DOHH2 (cell line): ENCODE measurements around the gene MCCC2.

Experiments used
- H3F3A ChIP-seq: fragments of 200-600 bp; sonication (generic), shearing (Covaris generic); 2 replicates; pipeline ENCODE4 v1.6.0; 2016; ENCODE audit warnings: antibody characterized with exemption, mild to moderate bottlenecking; ENCODE audit not compliant: control insufficient read depth, insufficient read depth
- H3K27ac ChIP-seq: fragments of 200-600 bp; sonication (generic); 2 replicates; pipeline ENCODE4 v1.5.1; 2014; ENCODE audit warnings: low read depth, mild to moderate bottlenecking, low read length, moderate library complexity
- H3K27me3 ChIP-seq: fragments of 200-600 bp; sonication (generic); 2 replicates; pipeline ENCODE4 v1.6.1; 2014; ENCODE audit warnings: mild to moderate bottlenecking, low read length, mixed read lengths; ENCODE audit not compliant: control insufficient read depth
- H3K36me3 ChIP-seq: fragments of 200-600 bp; sonication (generic); 2 replicates; pipeline ENCODE4 v1.6.1; 2014; ENCODE audit warnings: mild to moderate bottlenecking, low read length, moderate library complexity, mixed read lengths; ENCODE audit not compliant: control insufficient read depth
- H3K4me1 ChIP-seq: fragments of 200-600 bp; sonication (generic); 2 replicates; pipeline ENCODE4 v1.6.1; 2014; ENCODE audit warnings: mild to moderate bottlenecking, low read length, mixed read lengths; ENCODE audit not compliant: control insufficient read depth
- H3K4me2 ChIP-seq: fragments of 200-600 bp; sonication (generic); 2 replicates; pipeline ENCODE4 v1.6.0; 2014; ENCODE audit warnings: mild to moderate bottlenecking, low read length, moderate library complexity
- H3K4me3 ChIP-seq: fragments of 200-600 bp; sonication (generic); 2 replicates; pipeline ENCODE4 v1.5.1; 2014; ENCODE audit warnings: mild to moderate bottlenecking, low read length, mixed read lengths
- H3K79me2 ChIP-seq: fragments of 200-600 bp; sonication (generic); 2 replicates; pipeline ENCODE4 v1.6.1; 2014; ENCODE audit warnings: mild to moderate bottlenecking, low read length, mixed read lengths; ENCODE audit not compliant: control insufficient read depth
- H3K9me2 ChIP-seq: fragments of 200-600 bp; sonication (generic); replicated peaks from 2 replicates; pipeline ENCODE4 v1.6.1; 2014; ENCODE audit warnings: mild to moderate bottlenecking, low read length, mixed read lengths; ENCODE audit not compliant: control insufficient read depth
- H3K9me3 ChIP-seq: fragments of 200-600 bp; sonication (generic); 2 replicates; pipeline ENCODE4 v1.6.1; 2014; ENCODE audit warnings: antibody characterized with exemption, low read length, mixed read lengths; ENCODE audit not compliant: control insufficient read depth, insufficient read depth
- H4K20me1 ChIP-seq: fragments of 200-600 bp; sonication (generic); 2 replicates; pipeline ENCODE4 v1.6.0; 2014; ENCODE audit warnings: low read depth, mild to moderate bottlenecking, antibody characterized with exemption, low read length, moderate library complexity; ENCODE audit not compliant: control insufficient read depth, insufficient read depth
- EZH2phosphoT487 ChIP-seq: fragments of 200-600 bp; sonication (generic); IDR thresholded peaks from 2 replicates; pipeline ENCODE4 v1.6.1; 2017; ENCODE audit warnings: borderline replicate concordance, mild to moderate bottlenecking, antibody characterized with exemption, low read length, moderate library complexity, mixed read lengths
- TF ChIP-seq, protein P1 (sequence below): fragments of 200-600 bp; sonication (generic); IDR thresholded peaks from one replicate; pipeline ENCODE4 v1.5.1; 2014; ENCODE audit warnings: antibody characterized with exemption, mild to moderate bottlenecking, low read depth, low read length; ENCODE audit not compliant: poor library complexity, severe bottlenecking

The MCCC2 gene

DNA sequence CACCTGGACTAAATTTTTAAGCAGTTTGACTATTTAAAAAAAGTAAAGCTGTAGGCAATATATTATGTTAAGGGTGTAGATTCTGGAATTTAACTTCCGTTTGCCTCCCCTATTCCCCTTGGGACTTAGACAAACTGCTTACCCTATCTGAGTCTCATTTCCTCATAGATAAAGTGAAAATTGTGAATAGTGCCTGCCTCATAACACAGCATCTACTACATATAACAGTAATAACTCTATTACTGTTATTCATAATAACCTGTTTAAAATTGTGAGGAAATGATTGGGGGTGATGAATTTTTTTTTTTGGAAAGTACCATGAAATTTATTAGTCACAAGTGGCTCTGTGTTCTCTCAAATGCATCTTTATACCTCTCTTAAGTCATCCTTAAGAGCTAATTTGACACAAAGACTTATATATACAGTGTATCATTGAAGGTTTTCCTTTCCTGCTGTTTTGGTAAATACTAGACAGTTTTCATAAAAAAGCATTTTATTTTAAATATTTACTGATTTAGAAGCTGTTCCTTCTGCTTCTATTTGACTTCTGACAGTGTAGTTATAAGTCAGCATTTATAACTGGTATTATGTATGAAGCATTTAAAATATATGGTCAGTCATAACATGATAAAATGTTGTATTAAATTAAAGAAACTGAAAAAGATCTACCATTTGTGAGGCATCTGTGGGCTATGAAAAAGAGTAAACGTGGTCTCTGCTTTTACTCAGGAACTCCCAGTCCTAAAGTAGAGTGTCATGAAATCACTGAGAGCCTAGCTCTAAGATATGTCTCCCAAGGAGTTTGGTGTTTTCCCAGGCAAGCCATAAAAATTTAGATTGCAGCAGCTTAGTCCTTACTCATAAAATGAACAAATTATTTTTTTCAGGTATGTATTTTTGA is 46.4 kb downstream of the MCCC2 start:
- H3K36me3 ChIP-seq = peaks cover 38% of the 10 kb centered on the region
- H3K4me1 ChIP-seq = no peaks in the 10 kb centered on the region
- no peak overlapping the region for H3K4me3 ChIP-seq
- H3F3A ChIP-seq = no peaks in the 10 kb centered on the region
- no peaks in the 10 kb centered on the region for H3K27me3 ChIP-seq
- H3K4me2 ChIP-seq = no peak overlapping the region
- no peak overlapping the region for H3K27ac ChIP-seq
- no peaks in the 10 kb centered on the region for H3K79me2 ChIP-seq
- no peaks in the 10 kb centered on the region for H4K20me1 ChIP-seq
- TF ChIP-seq, protein P1, sequence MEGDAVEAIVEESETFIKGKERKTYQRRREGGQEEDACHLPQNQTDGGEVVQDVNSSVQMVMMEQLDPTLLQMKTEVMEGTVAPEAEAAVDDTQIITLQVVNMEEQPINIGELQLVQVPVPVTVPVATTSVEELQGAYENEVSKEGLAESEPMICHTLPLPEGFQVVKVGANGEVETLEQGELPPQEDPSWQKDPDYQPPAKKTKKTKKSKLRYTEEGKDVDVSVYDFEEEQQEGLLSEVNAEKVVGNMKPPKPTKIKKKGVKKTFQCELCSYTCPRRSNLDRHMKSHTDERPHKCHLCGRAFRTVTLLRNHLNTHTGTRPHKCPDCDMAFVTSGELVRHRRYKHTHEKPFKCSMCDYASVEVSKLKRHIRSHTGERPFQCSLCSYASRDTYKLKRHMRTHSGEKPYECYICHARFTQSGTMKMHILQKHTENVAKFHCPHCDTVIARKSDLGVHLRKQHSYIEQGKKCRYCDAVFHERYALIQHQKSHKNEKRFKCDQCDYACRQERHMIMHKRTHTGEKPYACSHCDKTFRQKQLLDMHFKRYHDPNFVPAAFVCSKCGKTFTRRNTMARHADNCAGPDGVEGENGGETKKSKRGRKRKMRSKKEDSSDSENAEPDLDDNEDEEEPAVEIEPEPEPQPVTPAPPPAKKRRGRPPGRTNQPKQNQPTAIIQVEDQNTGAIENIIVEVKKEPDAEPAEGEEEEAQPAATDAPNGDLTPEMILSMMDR = no peak
- no peak for TF ChIP-seq EZH2phosphoT487
- H3K9me3 ChIP-seq = no peaks in the 10 kb centered on the region
- H3K9me2 ChIP-seq = no peaks in the 10 kb centered on the region

DNA sequence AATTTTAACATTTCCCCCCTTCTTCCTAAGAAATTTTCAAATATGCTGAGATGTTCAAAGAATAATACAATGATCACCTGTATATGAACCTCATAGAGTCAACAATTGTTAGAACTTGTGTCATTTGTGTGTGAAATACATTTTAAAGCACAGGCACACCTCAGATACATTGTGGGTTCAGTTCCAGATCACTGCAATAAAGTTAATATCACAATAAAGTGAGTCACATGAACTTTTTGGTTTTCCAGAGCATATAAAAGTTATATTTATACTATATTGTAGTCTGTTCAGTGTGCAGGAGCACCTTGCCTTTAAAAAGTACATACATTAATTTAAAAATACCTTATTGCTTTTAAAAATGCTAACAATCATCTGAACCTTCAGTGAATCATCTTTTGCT is 50.0 kb downstream of the MCCC2 start:
- no peaks in the 10 kb centered on the region for H3K79me2 ChIP-seq
- H3K4me3 ChIP-seq = no peak overlapping the region
- no peak overlapping the region for H3K27ac ChIP-seq
- H3K4me2 ChIP-seq = no peak overlapping the region
- no peaks in the 10 kb centered on the region for H3K4me1 ChIP-seq
- no peaks in the 10 kb centered on the region for H3K9me2 ChIP-seq
- H4K20me1 ChIP-seq = no peaks in the 10 kb centered on the region
- no peaks in the 10 kb centered on the region for H3K9me3 ChIP-seq
- TF ChIP-seq, protein P1 = no peak
- no peak for TF ChIP-seq EZH2phosphoT487
- H3K36me3 ChIP-seq = peaks cover 51% of the 10 kb centered on the region
- no peaks in the 10 kb centered on the region for H3K27me3 ChIP-seq
- H3F3A ChIP-seq = no peaks in the 10 kb centered on the region

DNA sequence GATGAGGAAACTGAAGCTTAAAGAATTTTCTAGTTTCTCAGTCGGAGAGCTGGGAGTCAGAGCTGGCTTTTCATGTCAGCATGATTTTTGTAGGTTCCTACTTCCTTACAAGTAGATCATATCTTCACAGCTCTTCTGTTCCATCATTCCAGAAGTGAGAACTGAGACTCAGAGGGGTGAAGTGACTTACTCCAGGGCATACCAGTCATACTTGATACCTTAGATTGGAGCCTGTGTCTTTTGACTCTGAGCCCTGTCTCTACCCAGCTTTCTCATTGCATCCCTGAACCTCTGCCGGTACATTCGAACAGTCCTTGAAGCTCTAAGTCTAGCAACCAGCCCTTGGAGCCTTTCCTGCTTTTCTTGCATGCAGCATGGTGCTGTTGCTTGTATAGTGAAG is 53.3 kb downstream of the MCCC2 start:
- TF ChIP-seq EZH2phosphoT487 = no peak
- TF ChIP-seq, protein P1 = no peak
- Histone ChIP-seq H3K9me3 (no peaks in the 10 kb centered on the region), H3K36me3 (peaks cover 31% of the 10 kb centered on the region), H3K4me3 (no peak overlapping the region), H3K27me3 (no peaks in the 10 kb centered on the region), H3K79me2 (no peaks in the 10 kb centered on the region), H3K4me1 (no peaks in the 10 kb centered on the region), H4K20me1 (no peaks in the 10 kb centered on the region), H3F3A (no peaks in the 10 kb centered on the region), H3K9me2 (no peaks in the 10 kb centered on the region), H3K27ac (no peak overlapping the region), H3K4me2 (no peak overlapping the region)
